ENCODE results near the gene PRKCE. TPM values are rescaled to one million over a fixed set of nuclear protein-coding genes. Genes with fewer than 3 reads are reported as not detected.
A peak's percentile ranks its signal among the peaks of the same experiment; 100 is the strongest.

Gene PRKCE
- total and polyA plus RNA-seq, 7 donors, result 3.0 to 22.8 (median 16.1) TPM

GRCh38 chr2:46034535-46034934 lies 383.1 kb downstream of the PRKCE start:
- H3K4me3 ChIP-seq, result no peak overlapping the region
- peaks cover 13% of the 10 kb centered on the region for H3K4me1 ChIP-seq
- ATAC-seq, result peak in 1 of 4 donors; percentile 43
- H3K27ac ChIP-seq, result no peak overlapping the region
- intact Hi-C loops (cut with DNase I), result no loop called here
- DNase-seq, result peak in 1 of 2 donors; percentile 63
- no peaks in the 10 kb centered on the region for H3K9me3 ChIP-seq
- no peaks in the 10 kb centered on the region for H3K27me3 ChIP-seq (ENCODE audit: insufficient read depth in 3 of 3, low read length in 2 of 3)
- no peaks in the 10 kb centered on the region for H3K36me3 ChIP-seq (ENCODE audit: insufficient read depth in 1 of 2, low read depth in 1 of 2)
- 76 to 85% (median 84%) methylated on average over 5 of the region's 5 CpGs for WGBS, 3 donors
- TF ChIP-seq CTCF (IDR thresholded peaks at IDR 0.05), result no peak

DNA sequence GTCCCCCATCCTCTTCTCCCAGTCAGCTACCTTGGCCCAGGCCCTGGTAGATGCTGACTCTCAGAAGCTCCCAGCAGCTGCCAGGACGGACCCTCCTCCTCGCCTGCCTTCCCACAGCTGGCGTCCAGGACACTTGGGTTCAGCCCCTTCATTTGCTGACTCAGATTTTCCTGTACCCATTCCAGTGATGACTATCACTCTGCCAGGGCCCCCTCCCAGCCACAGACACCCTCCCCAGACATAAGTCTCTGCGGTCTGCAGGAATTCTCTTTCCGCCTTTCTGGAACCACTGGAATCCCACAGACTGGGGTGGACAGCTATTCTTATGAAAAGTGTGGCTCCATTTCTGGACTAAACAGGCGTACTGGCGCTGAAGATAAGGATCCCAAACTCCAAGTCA lies 385.5 kb downstream of the PRKCE start:
- Histone ChIP-seq H3K4me3 (no peak overlapping the region), H3K27me3 (ENCODE audit: insufficient read depth in 3 of 3, low read length in 2 of 3) (no peaks in the 10 kb centered on the region), H3K4me1 (peaks cover 22% of the 10 kb centered on the region), H3K9me3 (no peaks in the 10 kb centered on the region), H3K27ac (no peak overlapping the region), H3K36me3 (ENCODE audit: insufficient read depth in 1 of 2, low read depth in 1 of 2) (no peaks in the 10 kb centered on the region)
- no peak for TF ChIP-seq CTCF (IDR thresholded peaks at IDR 0.05)
- 88 to 93% (median 93%) methylated on average over 7 of the region's 7 CpGs for WGBS, 3 donors
- ATAC-seq, result no peak
- intact Hi-C loops (cut with DNase I), result no loop called here
- DNase-seq, result no peak

GRCh38 chr2:46039543-46040303 lies 388.2 kb downstream of the PRKCE start:
- ATAC-seq (no peak), DNase-seq (no peak)
- H3K4me3 ChIP-seq, result no peak overlapping the region
- 74 to 81% (median 78%) methylated on average over 4 of the region's 4 CpGs for WGBS, 3 donors
- peaks cover 19% of the 10 kb centered on the region for H3K4me1 ChIP-seq
- no peaks in the 10 kb centered on the region for H3K27me3 ChIP-seq (ENCODE audit: insufficient read depth in 3 of 3, low read length in 2 of 3)
- H3K9me3 ChIP-seq, result no peaks in the 10 kb centered on the region
- H3K27ac ChIP-seq, result peak overlapping the region; percentile 13
- H3K36me3 ChIP-seq (ENCODE audit: insufficient read depth in 1 of 2, low read depth in 1 of 2), result no peaks in the 10 kb centered on the region
- TF ChIP-seq CTCF (IDR thresholded peaks at IDR 0.05), result no peak
- intact Hi-C loops (cut with DNase I), result no loop called here

DNA sequence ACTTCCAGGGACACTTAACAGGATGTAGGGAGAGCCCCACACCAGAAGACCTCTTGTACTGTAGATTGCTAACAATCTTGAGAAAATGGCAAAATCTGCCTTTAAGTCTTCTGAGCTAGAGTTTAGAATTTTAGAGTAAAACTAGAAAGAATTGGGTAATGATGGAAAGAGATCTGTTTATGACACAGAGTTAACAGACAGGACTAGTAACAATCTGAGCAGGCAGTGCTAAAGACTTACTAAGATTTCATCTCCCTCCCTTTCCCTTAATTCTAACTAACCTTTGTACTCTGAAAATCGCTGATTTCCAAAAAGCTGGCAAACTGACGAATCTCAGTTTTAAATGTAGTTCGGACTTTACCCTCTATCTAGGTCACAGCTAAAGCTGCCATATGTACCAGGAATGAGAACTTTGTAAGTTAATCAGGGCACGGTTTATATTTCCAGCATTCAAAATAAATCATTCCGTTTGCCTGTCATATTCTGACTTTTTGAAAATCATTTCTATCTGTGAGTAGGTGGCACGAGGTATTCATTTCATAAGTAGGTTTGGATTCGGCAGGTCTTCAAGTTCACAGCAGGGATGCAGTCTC lies 389.2 kb downstream of the PRKCE start:
- no peak for TF ChIP-seq CTCF (IDR thresholded peaks at IDR 0.05)

More for the DNA sequence above, 389.2 kb downstream of the PRKCE start:
- no peak overlapping the region for H3K27ac ChIP-seq
- H3K4me1 ChIP-seq, result peaks cover 19% of the 10 kb centered on the region
- 63 to 90% (median 66%) methylated on average over 7 of the region's 7 CpGs for WGBS, 3 donors
- no peaks in the 10 kb centered on the region for H3K27me3 ChIP-seq (ENCODE audit: insufficient read depth in 3 of 3, low read length in 2 of 3)
- intact Hi-C loops (cut with DNase I), result no loop called here
- ATAC-seq, result no peak
- DNase-seq, result no peak
- no peaks in the 10 kb centered on the region for H3K36me3 ChIP-seq (ENCODE audit: insufficient read depth in 1 of 2, low read depth in 1 of 2)
- H3K9me3 ChIP-seq, result no peaks in the 10 kb centered on the region
- H3K4me3 ChIP-seq, result no peak overlapping the region

All from psoas muscle (tissue), 8 donors.